NCI-H526 treated with DMSO at 0.1 percent for 48 hours (cell line): ENCODE measurements around the gene HS6ST3.
"Not testable (repeated sequence)": the region's sequence is repeated elsewhere in the genome, so short reads cannot be mapped to it uniquely, and the experiment has no call there.

Experiments used
- DNase-seq: peaks from one replicate; lab custom pipeline; 2025; lab: John Stamatoyannopoulos, UW

The HS6ST3 gene

DNA sequence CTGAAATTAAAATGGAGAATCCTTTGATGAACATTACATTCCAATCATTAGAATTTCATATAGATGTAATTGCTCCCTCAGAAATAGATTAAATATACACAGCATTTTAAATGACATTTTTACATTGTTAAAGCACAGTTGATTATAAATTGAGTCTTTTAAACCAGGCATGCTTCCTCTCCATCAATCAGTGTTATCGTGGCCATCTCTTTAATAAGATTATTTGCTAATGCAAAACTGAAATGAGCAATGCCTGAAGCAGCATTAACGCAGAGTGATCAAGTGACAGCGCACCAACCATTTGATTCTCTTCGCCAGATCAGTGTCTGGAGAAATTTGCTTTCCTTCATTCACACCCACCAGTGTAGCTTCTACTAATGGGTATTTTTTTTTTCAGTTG is 644.6 kb downstream of the HS6ST3 start:
- no peak for DNase-seq

DNA sequence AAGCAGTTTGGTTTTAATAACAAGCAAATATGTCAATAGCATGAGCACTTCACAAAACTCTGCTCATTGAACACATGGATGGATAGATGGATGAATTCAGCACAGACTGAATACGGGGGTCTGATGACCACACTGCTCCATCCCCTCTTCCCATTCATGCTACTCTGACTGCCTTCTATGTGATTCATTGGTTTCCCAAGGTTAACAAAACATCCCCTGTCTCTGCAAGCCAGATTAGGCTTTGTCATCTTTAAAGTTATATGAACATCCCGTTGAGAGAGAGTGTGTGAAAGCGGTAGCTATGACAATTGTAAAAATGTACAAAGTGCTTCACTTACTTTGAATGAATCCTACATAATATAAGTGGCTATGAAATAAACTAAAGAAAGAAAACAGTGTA is 651.9 kb downstream of the HS6ST3 start:
- no peak for DNase-seq

DNA sequence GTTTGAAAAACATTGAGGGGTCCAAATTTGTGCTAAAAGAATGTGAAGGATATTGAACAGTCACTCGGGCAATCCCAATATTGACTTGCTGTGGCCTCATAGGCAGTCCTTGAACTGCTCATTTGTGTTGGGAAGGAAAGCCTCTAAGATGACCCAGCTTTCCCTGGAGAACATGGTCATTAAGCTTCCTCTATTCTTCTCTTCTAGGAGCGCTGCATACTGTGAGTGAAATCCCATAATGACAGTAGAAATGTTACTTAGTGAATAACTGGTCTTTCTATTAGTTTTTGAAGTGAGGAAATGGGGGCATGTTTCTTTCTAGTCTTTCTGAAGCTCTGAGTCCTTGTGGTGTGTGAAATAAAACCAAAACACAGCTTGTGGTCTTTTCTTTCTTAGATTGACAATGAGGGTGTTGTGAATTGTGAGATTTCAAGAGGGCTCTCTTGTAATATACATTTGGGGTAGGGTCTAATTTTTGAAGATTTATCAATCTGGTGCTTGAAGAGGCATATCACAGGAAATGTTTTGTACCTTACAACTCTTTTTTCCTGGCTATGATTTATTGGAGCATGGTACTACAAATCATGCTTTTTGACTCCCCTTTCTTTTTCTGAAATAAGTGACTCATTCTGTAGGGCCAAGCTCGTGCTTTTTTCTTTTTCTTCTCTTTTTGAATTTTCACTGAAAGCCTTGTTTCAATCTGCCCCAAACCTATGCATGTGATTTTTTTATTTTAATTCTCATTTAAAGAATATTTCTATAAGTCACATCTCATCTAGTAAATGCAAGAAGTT is 653.6 kb downstream of the HS6ST3 start:
- no peak for DNase-seq

DNA sequence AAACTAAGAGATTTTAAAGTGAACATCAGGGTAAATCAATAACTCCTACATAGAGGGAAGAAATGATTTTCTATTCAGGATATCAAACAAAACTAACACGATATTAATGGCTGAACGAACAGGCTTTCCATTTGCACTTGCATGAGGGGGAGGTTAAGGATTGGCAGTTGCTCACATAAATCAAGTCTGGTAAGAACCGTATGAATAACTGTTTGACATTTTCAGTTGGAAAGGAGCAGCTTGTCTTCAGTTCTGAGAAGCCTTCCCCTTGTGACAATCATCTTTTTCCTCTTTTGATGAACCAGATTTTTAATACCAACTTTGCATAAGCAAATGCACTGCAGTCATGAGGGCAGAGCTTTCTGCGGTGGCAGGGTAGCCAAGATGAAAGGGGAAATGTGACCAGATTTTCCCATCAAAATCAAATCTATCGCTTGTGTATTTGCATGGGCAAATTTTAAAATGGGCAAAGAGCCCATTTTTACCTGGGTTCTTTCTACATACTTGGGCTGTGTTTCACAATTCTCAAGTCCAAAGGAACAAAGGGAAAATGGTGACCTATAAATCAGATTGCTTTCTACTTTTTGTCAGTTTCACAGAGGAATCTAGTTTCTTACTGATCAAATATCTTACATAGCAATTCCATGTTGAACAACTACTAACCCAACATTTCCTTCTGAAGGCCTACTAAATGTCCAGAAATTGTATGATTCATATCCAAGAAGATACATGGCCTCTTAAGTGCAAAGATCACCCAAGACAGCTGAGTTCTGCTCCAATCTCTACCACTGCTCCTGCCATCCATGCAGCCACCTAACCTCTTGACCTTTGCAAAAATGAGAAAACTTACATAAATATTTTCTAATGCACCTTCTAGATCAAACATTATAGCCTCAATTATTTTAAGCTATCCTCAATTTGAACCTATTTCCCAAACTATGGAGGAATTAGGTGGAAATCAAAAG is 654.7 kb downstream of the HS6ST3 start:
- DNase-seq: peak; percentile 85

DNA sequence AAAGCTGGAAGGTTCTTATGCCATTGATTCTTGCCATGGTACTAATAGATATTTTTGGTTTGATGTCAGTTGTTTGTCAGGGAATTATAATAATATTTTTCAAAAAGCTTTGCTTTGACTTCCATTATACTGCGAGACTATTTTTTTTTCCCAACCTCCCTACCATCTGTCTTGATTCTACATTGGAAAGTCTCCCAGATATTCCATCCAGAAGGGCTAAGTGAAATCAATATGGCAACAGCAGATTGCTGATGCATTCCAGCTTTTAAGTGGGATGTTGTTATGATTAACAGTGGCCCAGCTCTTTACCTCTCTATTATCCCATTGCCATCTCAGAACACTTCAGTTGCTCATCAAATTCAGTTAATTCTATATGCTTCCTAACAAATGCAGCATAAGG is 657.0 kb downstream of the HS6ST3 start:
- DNase-seq: no peak

DNA sequence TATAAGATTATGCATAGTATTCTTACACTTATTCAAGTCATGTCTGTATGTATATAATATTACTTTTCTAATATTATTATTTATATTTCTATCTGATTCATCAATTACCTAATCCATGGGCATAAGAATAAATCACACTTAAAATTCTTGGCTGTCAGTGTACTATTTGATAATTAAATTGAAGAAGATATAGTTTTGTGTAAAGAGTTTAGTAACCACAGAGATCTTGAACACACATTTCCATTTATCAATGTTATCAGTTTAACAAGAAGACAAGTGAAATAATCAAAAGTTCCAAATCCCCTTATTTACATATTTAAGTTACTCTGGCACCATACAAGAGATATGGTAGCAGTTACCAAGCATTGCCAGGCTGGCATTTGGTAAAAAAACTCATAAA is 659.9 kb downstream of the HS6ST3 start:
- DNase-seq: no peak

DNA sequence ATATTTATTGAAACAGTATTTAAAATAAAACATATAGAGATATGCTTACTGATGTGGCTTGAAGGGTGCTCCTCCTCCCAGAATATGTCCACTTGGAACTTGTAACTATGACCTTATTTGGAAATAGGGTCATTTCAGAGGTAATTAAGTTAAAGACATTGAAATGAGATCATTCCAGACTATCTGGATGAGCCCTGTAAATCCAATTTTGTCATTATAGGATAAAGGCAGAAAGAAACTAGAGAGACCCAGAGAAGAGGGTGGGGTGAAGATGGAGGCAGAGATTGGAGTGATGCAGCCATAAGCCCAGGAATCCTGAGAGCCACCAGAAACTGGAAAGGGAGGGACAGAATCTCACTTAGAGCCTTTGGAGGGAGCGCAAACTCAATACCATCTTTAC is 661.2 kb downstream of the HS6ST3 start:
- no peak for DNase-seq

DNA sequence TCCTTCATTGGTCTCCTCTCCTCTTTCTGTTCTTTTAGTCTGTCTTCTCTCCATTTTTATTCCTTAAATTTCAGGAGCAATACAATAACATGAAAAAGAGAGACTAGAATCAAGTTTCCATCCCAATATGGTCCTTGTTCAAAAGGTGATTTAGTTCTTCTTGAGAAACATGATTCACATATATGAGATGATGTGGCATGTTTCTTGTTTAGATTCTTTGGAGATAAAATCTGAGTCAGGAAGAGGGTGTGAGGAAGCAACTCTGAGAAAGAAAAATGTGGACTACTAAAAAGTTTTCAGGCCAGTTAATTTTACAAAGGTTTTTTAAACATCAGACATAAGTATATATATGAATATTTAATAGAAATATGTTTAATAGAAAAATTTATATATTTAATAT is 673.0 kb downstream of the HS6ST3 start:
- no peak for DNase-seq

DNA sequence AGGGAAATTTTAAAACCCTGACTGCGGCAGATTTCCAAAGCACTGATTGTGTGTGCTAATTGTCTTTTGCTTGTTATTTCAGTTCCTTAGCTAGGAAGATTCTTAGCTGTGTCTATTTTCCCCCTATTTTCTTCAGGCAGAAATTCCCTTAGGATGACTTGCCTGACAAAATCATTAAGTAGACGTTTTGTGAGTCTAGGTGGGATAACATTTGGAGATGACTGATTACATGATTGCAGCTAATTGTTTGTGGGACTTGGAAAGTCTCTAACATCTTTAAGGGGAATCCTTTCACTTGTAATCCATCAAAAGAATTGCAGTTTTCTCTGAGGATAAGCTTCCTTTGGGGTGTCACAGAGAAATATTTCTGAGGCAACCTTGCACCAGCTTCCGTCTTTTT is 676.4 kb downstream of the HS6ST3 start:
- no peak for DNase-seq

DNA sequence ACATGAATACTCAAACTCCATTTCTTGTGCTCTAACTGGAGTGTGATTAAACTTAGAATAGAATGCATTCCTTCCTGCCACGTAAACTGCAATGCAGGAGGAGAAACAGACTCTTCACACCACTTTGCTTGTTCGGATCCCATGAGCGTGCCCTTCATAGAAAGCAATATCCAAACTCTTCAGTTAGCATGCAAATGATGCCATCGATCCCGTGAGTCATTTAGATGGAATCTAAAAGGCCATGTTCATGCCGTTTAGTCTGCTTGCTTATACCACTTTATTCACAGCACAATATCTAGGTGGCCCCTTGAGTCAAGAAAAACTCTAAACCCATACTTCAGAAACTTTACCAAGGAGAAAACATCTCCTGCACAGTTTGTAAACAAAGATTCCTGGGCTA is 678.6 kb downstream of the HS6ST3 start:
- DNase-seq: no peak

DNA sequence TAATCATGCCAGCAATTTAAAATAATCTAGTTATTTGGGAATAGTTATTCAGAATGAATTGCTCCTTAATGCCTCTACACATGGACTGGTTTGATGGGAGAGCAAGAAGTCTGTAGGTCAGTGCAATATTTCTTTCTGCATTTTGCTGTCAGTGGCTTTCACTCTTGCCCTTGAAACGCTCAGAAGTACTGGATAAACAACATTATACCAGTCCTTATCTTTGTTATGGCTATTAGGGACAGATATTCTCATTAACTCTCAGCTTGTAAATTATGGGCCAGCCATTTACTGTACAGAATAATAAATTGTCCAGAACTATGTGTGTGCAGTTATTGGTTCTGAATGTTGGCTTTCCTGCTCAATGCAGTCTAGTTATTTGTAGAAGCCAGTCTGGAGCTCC is 680.0 kb downstream of the HS6ST3 start:
- no peak for DNase-seq

DNA sequence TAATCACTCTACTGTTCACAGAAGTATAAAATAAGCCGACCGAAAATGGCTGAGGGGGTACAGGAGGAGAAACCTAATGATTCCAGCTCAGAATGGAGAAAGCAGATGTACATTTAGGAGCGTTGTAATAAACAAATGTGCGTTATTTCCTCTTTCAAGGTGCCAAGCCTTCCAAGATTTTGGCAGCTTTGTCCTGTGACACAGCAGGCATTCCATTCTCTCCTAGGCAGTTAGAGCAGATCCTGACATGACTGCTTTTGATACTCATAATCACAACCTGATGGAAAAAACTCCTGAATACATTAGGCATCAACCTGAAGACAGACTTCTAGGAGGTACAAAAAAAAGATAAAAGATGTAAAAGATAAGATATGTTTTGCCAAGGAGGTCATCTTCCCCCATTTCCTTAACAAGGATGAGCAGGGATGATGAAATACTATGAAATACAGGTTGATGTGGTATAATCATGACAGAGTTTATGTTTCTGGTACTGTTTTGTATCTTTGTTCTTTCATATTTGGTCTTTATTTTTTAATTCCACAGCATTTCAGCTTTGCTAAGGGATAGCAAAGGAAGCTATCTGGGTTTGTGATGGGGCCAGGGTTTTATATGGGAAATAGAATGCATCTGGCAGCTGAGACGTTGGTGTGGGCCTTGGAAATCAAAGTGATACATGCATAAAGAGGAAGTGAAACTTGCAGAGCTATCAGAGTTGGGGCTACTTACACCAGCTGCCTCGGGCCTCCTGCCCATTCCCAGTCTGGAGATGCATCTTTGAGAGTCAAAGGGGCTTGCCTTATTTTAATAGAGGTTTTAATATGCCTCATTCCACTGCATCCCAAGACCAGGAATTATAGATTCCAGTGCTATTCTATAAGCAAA is 681.8 kb downstream of the HS6ST3 start:
- no peak for DNase-seq

DNA sequence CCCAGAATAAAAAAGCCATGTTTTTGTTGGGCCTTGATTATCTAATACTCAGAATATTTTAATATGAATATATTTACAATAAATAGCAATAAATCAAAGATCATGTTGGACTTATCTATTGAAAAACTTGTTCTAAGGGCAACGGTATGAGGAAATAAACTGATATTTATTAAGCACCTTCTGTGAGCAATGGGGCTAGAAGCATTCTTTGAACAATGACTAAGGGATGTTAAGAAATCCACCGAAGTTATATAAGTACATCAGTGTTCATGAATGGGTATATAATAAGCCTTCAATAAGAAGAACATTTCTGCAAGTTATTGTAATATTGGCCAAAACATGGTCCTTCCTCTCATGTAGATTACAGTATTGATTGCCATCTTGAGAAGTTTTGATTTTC is 682.5 kb downstream of the HS6ST3 start:
- DNase-seq: no peak

DNA sequence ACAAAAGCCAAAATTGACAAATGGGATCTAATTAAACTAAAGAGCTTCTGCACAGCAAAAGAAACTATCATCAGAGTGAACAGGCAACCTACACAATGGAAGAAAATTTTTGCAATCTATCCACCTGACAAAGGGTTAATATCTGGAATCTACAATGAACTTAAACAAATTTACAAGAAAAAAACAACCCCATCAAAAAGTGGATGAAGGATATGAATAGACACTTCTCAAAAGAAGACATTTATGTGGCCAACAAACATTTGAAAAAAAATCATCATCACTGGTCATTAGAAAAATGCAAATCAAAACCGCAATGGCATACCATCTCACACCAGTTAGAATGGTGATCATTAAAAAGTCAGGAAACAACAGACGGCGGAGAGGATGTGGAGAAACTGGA is 688.4 kb downstream of the HS6ST3 start:
- DNase-seq: not testable (repeated sequence)

DNA sequence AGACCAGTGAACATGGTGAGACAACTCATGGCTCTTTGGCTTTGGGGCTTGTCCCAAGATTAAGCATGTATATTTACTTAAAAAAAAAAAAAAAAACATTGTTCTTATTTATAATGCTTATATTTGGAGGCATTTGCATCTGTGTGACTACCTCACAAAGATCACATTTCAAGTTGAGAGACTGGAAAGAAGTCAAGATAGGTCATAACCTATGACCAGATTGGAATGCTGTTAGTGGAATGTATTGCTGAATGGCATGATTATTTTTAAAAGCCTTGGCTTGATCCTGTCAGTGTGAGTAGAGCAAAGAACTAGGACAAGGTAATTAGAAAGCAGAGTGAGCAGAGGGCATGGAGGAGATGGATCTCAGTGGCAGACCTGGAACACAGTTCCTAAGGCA is 689.8 kb downstream of the HS6ST3 start:
- no peak for DNase-seq

DNA sequence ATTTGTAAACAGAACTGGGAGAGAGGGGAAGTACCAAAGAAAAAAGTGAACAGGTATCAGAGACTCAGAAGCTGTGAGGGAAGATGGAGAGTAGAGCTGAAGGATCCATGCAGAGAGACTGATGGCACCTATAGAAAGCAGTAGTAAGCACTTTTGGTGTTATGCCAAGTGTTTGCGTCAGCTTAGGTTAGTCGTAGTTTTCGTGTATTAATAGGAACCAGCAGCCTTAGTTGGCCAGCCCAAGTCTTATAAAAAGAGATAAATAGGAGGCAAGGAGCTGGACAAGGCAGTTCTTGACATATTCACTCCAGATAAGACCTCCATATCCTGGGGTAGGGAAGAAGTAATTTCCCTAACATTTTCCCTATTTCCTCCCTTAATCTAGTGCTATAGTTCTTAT is 690.2 kb downstream of the HS6ST3 start:
- DNase-seq: no peak

DNA sequence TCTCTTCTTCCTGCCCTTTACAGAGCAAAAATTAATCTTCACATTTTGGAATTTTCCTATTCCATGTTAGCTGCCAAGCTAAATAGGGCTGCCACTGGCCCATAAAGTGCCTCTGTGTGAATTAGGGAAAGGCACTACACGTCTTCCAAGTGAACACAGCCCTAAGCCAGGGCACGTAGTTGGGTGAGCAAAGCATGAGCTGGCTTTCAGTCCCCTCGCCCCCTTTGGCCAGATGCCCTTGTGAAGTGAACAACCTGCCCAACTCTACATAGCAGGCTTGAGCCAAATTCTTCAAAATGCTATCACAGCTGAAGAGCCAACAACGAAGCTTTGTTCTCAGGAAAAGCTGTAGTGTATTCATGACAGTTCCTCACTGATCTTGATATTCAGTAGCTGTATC is 691.2 kb downstream of the HS6ST3 start:
- DNase-seq: no peak

DNA sequence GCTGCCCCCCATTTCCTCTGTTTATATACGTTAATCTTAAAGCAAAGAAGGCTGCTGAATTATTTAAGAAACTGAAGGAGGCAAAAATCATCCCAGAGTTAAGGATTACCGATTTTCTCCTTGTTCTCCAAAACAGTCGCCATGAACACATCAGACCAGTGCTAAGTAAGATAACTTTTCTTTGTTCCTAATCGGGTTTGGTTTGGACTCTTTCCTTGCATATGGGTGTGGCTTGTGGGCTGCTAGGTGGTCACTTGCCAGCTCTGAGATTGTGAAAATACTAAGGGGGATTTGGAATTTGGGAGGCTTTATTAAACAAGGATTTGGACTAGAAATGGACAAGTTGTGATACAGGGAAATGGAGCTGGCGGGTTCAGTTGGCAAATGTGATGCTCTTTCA is 692.3 kb downstream of the HS6ST3 start:
- DNase-seq: no peak

DNA sequence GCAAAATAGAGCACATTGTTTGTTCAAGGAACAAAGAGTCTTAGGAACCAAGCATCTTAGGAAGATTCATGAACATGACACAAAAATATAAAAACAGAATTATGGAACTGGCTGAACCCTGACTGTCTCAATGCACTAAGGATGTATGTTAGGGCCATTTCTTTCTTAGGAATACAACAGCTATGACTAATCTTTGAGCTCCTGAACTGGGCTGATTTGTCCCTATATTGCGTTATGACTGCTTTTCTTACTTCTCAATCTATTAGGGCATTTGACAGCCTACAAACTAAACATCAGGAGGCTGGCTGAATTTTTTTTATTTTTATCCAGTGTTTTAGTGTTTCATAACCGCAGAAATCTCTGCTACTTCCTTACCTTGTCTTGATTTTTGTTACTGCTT is 693.1 kb downstream of the HS6ST3 start:
- no peak for DNase-seq

DNA sequence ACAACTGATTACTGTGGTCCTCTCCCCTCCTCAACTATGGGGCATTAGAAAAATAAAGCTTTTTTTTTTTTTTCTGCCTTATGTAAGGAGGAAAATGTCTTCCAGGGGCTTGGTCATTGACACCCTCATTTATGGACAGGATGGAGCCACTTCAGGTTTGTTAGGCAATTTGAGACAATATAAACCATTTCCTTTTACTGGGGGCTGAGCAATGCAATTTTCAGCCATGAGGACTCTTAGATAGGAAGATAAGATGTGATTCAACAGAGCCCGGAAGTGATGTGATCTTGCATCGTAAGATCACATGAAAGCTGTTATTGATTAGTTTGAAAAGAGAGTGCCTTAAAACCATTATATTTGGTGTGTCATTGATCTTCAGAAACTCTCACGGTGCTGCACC is 693.6 kb downstream of the HS6ST3 start:
- DNase-seq: no peak

DNA sequence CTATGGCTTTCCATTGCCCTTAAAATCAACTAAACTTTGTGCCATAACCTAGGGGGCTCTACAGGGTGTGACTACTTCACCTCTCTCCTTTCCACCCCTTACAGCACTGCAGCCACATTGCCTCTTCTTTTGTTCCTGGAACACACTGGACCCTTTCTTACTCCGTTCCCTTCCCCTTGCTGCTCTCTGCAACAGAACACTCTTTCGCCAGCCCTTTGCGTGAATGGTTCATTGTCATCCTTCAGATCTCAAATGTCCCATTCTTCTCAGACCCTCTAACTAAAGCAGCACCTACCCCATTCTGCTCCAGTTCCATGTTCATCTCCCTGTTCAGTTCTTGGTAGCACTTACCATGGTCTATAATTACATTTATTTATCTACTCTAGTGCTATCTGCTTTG is 696.1 kb downstream of the HS6ST3 start:
- DNase-seq: no peak

DNA sequence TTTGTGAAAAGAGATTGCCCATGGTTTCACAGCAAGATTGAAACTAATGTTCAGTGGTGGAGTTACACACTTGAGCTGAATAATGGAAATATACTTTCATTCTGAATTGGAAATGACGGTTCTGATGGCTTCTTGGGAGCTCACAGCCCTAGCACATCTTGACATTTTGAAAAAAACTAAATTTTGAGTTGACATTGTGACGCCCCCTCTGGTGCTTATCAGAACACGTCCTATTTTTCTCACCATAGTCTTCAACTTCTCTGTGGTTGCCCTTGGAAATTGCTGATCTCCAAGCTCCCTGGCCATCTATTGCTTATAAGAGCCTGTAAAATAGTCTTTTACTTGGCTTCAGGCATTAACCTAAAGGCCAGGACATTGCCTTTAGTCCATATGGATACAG is 702.3 kb downstream of the HS6ST3 start:
- no peak for DNase-seq
